ELF-1 (cell line): ENCODE measurements around the gene LSAMP.
"Not testable (repeated sequence)": the region's sequence is repeated elsewhere in the genome, so short reads cannot be mapped to it uniquely, and the experiment has no call there.

Experiments
- DNase-seq: peaks from one replicate; pipeline ENCODE4 v3.0.0-alpha.2; 2016; ENCODE audit warnings: low read depth, low spot score

Gene LSAMP

GRCh38 chr3:116242825-116243224, 202.5 kb downstream of the LSAMP start:
- no peak for DNase-seq

GRCh38 chr3:116241677-116242076, 203.6 kb downstream of the LSAMP start:
- no peak for DNase-seq

DNA sequence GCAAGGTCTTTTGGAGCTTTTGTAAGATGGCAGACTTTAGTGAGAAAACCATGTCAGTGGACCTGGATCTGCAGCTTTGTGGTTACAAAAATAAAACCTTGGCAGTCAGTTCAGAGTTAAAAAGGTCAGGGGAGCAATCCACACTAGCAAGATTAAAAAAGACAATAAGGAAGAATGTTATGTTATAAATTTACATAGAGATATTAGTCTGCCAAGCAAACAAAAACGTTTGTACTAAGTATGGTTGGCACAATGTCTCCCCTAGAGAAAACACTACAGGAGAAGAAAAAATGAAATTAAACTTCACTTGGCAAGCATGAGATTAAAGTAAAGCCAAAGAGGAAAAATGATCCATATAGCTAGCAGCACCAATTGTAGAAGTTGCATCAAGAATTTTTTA, 205.0 kb downstream of the LSAMP start:
- no peak for DNase-seq

DNA sequence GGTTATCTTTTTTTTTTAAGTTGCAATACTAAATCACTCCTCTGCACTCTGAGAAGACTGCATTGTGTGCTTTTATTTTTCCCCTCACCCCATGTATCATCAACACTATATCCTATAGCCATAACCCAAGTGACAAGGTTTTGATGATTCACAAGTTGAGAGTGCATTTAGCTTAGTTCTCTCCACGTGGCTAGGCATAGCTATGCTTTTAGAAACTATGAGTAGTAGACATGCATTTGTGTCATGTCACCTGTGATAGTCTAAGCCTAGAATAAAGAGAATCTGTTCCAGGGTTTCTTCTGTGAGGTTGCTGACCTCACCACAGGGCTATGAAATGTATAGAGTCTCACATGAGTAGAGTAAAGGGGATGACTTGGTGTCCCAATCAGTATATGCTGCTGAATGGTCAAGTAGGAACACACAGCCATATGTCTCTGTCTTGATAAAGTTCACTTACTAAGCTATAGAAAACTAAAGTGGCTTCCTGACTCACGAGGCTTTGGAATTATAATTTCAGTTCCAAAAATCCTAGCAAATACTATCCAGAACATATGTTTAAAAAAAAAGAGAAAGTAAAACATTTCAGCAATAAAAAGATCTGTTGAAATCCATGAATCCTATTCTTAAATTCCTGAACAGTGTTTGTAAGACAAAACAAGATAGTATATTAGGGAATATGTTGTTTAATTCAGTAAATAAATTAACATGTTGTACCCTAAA, 206.3 kb downstream of the LSAMP start:
- no peak for DNase-seq

- no peak for DNase-seq
Measured at GRCh38 chr3:116233711-116234357, 211.5 kb downstream of the LSAMP start.

GRCh38 chr3:116230431-116231020, 214.8 kb downstream of the LSAMP start:
- DNase-seq = no peak

GRCh38 chr3:116226266-116226665, 219.0 kb downstream of the LSAMP start:
- no peak for DNase-seq

GRCh38 chr3:116216761-116217160, 228.5 kb downstream of the LSAMP start:
- no peak for DNase-seq

GRCh38 chr3:116211901-116212300, 233.4 kb downstream of the LSAMP start:
- no peak for DNase-seq

- not testable (repeated sequence) for DNase-seq
Measured at GRCh38 chr3:116208830-116209229, 236.5 kb downstream of the LSAMP start.

DNA sequence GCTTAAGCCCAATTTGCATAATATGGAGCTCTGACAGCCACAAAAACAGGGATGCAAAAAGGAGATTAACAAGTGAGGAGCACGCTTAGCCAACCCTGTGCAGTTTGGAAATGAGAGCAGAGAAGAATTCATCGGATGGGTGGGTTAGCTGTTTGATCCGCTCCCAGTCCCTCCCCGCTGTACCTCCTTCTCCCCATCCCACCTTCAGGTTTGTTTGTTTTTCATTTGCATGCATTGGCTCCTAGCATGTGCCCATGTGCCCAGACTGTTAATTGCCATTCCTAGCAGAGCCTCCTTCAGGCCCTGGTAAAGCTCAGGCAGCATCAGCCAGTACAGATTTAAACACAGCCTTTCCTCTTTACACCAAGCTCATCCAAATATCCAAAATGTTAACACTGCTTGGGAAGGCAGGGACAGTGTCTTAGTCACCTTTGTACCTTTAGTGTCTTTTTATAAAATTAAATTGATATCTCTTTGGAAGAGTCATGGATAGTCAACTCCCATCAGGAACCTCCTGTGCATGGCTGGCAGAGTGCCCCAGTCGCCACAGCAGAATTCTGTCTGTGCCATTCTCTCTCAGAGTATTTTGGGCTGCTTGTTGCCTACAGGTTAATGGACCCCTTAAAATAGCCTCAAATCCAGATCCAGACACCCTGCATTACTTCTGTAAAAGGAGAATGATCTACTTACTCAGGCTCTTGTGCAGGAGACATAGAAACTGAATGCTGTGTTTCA, 244.2 kb downstream of the LSAMP start:
- DNase-seq = no peak

- no peak for DNase-seq
Measured at GRCh38 chr3:116199063-116199462, 246.2 kb downstream of the LSAMP start.

DNA sequence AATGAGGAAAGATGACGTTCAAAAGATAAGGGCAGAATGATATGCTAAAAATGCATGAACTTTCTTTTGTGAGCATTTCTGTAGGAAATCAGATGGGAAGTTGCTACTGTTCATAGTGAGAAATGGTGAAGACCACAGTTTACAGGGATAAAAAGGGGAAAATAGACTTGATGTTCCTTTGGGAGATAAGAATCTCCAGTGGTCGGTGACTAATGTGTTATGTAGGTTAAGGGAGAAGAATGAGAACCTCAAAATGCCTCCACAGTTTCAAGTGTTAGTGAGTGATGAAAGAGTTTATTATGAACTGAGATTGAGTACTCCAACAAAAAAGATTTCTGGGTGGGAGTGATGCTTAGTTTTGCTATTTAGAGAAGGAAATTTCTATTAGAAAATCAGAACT, 247.2 kb downstream of the LSAMP start:
- no peak for DNase-seq

- no peak for DNase-seq
Measured at GRCh38 chr3:116192464-116192863, 252.8 kb downstream of the LSAMP start.

- DNase-seq = no peak
Measured at GRCh38 chr3:116191409-116191808, 253.9 kb downstream of the LSAMP start.

- DNase-seq = no peak
Measured at GRCh38 chr3:116190095-116190494, 255.2 kb downstream of the LSAMP start.

DNA sequence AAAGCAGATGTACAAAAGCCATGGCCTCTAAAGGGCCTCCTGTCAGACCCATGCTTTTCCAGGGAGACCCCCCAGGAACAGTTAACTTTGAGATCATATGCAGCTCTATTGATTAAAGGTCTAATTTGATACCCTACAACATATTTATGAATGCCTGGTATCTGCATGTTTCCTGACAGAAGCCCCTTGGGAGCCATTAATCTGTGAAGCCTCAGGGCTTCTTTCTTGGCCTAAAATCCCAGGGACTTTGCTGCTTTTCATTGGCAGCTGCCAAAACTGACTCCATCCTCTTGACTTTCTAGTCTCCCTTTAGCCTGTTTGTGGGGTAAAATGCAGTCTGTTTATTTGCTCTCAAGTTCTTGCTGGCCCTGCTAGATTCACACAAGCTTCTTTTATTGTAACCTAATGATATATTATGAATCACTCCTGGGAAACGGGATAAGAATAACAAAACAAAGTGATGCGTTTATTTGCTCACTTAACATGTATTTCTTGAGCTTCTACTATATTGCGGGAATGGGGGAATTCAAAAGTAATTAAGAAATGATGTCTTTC, 257.0 kb downstream of the LSAMP start:
- no peak for DNase-seq

DNA sequence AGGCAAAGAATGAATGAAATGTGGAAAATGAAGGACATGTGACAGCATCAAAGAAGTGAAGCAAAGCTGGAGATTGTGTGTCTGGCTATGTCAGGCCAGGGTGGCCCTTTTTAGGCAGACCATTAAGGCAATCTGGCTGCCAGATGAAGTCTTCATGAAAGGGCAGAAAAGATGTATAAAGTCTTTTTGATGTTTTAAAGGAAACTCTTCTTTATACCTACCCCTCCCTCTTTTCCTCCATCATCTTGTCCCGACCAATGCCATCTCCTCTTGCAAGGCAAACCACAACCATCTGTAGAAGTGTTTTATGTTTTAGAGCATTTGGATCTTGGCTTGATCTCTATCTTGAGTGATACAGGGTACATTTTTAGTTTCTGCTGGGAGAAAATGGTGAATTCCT, 259.2 kb downstream of the LSAMP start:
- DNase-seq = no peak

DNA sequence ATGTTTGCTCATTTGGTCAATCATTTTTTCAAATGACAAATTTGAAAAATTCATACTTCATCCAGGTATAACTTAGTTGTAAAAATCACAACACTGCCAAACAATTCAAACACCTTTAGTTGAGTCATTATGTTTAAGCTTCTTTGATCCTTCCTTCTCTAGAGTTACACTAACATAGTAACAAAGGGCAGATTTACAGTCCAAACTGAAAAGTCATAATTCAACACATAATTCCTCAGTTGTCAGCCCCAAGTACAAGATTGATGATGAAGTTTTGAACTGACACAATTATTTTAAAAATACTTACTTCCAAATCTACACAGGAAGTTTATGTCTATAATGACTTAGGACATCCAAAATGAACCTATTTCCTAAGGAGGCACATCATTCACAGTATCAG, 264.1 kb downstream of the LSAMP start:
- DNase-seq = no peak

GRCh38 chr3:116179091-116179490, 266.2 kb downstream of the LSAMP start:
- DNase-seq = no peak

DNA sequence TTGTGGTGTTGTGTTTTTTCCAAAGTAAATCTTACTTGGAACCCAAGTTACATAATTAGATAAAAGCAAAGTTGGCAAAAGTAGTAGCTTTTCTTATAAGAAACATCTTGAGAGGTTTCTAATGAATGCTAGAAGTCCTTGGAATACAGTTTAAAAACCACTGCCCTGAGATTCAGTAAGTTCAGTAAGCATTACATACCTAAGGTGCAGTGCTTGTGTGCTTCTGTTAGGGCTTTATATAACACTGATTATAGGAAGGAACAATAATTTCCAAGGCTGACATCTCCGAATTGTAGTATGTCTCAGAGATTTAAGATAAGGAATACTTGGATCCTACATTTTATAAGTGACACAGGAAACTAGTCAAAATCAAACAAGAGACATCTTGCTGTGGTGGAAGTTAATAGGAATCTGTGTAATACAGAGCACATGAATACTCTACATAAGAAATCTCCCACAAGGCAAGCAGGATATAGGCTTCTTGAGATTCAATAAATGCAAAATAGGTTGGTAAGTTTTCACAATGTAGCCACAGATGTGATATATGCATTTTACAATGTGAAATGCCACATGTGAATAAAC, 268.2 kb downstream of the LSAMP start:
- no peak for DNase-seq

GRCh38 chr3:116166121-116166520, 279.2 kb downstream of the LSAMP start:
- DNase-seq = no peak
